Adrenal gland (tissue), 12 donors: ENCODE data around the gene DENND2A. TPM values are rescaled to one million over a fixed set of nuclear protein-coding genes. Genes with fewer than 3 reads are reported as not detected.

Experiments used
- DNase-seq, 7 donors: peaks; one replicate each; pipeline ENCODE4 v3.0.0-alpha.2; 2019 to 2020
- H3K27ac ChIP-seq, 5 donors: fragments of 200-600 bp; sonication (generic) in 4 of 5; 1 replicate in 3 of 5; 2 replicates in 2 of 5; pipeline versions ENCODE4 v1.5.1 to v1.8.0; 2016 to 2020; ENCODE audit warnings: mild to moderate bottlenecking in 1 of 5
- H3K27me3 ChIP-seq: fragments of 200-600 bp; 2 replicates; pipeline ENCODE4 v1.8.0; 2021
- H3K36me3 ChIP-seq, 2 donors: fragments of 200-600 bp; replicated peaks in 1 of 2; 1 replicate in 1 of 2; 2 replicates in 1 of 2; pipeline versions ENCODE4 v1.5.1 to v1.8.0; 2018 to 2022
- H3K4me1 ChIP-seq, 2 donors: fragments of 200-600 bp; replicated peaks in 1 of 2; 1 replicate in 1 of 2; 2 replicates in 1 of 2; pipeline versions ENCODE4 v1.5.1 to v1.8.0; 2018 to 2021
- H3K4me3 ChIP-seq, 4 donors: fragments of 200-600 bp; sonication (generic) in 3 of 4; one replicate each; pipeline ENCODE4 v1.5.1; 2016 to 2018
- H3K9me3 ChIP-seq, 3 donors: fragments of 200-600 bp; sonication (generic) in 1 of 3; replicated peaks in 1 of 3; 1 replicate in 2 of 3; 2 replicates in 1 of 3; pipeline versions ENCODE4 v1.5.1 to v1.8.0; 2016 to 2021
- POLR2A ChIP-seq, 2 donors: fragments of 450-650 bp; IDR thresholded peaks; one replicate each; pipeline ENCODE4 v1.6.1; 2017; ENCODE audit warnings: antibody characterized with exemption in 2 of 2, mild to moderate bottlenecking in 2 of 2, moderate library complexity in 1 of 2
- WGBS, 4 donors: extraction: QIAGEN DNeasy Blood & Tissue Kit in 2 of 4; methylation state at CpG; one replicate each; pipeline versions ENCODE4 v1.1.5 to v1.1.7; 2013 to 2017; 5-methylcytosine and 5-hydroxymethylcytosine counted together
- intact Hi-C, 2 donors: fragments of 100-400 bp; cut with DNase I; formaldehyde crosslinking; loops; one replicate each; pipeline versions ENCODE4 v1.14.1 to v1.15.0; 2022 to 2023
- polyA plus RNA-seq, 3 donors: library from polyadenylated mRNA; stranded (reverse); fragments of 200-250 nt in 2 of 3; fragments of 350-450 nt in 1 of 3; fragmentation: Illumina TruSeq in 1 of 3; extraction: RNeasy Lipid Tissue Mini Kit (QIAGEN cat#74804) in 1 of 3; gene quantifications; one replicate each; pipeline ENCODE4 v1.2.3, GENCODE V29; 2013 to 2014
- total RNA-seq, 9 donors: library from RNA; depleted of rRNA in 4 of 9; stranded (reverse); fragments of >200 nt in 4 of 9; fragments of 120-200 nt in 1 of 9; fragmentation: NEBNext Ultra II Directional in 1 of 9; extraction: Animal tissue kit (Norgen Biotek cat#: 25700) in 1 of 9; gene quantifications; one replicate each; pipeline versions ENCODE4 v1.1.0 to v1.2.4, GENCODE V29; 2013 to 2023
- TF ChIP-seq, protein P1 (sequence below), 6 experiments: fragments of 450-650 bp in 4 of 6; fragments of 200-600 bp in 2 of 6; sonication (generic) in 1 of 6; IDR thresholded peaks; 1 replicate in 5 of 6; 2 replicates in 1 of 6; pipeline versions ENCODE4 v1.5.1 to v1.8.0; 2016 to 2021; ENCODE audit warnings: antibody characterized with exemption in 6 of 6, mild to moderate bottlenecking in 2 of 6, moderate library complexity in 1 of 6
- donor health status: healthy with polysubstance abuse.
- donor health status: Bipolar disorder and iron deficiency.
- donor health status: DM: yes; HTN: yes; CAD: no.
- donor health status: DM: no; HTN: no; CAD: no.
- donor health status: DM: no; HTN: no; CAD: no.
- donor health status: DM: yes; HTN: yes; CAD: no.

The DENND2A gene
- total and polyA plus RNA-seq, 12 donors = 3.0 to 10.9 (median 5.8) TPM

DNA sequence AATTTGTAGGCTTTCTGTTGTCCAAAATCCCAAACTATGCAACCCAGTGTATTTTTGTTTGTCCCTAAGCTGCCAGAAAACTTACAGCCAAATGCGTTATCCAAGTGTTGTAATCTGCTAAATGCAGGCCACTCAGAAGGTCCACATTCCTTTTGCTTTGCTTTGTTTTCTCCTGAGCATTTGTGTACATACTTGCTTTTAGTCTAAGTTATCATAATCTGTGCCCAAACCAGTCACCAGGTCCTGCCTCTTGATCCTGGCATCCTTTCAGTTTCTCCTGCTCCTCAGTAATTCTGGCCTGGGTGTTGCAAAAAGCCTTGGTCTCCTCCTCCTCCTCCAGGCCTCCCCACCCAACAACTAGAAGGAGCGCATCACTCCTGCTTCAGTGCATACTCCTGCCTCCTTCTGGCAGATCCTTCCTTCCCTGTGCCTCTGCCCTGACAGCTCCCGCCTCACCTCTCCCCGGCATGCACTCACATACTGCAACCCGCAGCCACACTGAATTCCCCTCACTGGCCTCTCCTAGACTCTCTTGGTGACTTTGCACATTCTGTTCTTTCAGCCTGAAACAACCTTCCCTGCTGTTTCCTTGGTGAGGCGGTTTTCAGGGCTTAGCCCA, 2.3 kb downstream of the DENND2A start:
- TF ChIP-seq, protein P1, sequence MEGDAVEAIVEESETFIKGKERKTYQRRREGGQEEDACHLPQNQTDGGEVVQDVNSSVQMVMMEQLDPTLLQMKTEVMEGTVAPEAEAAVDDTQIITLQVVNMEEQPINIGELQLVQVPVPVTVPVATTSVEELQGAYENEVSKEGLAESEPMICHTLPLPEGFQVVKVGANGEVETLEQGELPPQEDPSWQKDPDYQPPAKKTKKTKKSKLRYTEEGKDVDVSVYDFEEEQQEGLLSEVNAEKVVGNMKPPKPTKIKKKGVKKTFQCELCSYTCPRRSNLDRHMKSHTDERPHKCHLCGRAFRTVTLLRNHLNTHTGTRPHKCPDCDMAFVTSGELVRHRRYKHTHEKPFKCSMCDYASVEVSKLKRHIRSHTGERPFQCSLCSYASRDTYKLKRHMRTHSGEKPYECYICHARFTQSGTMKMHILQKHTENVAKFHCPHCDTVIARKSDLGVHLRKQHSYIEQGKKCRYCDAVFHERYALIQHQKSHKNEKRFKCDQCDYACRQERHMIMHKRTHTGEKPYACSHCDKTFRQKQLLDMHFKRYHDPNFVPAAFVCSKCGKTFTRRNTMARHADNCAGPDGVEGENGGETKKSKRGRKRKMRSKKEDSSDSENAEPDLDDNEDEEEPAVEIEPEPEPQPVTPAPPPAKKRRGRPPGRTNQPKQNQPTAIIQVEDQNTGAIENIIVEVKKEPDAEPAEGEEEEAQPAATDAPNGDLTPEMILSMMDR (IDR thresholded peaks at IDR 0.05) = no peak
- no peak for TF ChIP-seq POLR2A (IDR thresholded peaks at IDR 0.05)
- H3K4me3 ChIP-seq = no peak overlapping the region
- peaks cover 0 to 11% of the 10 kb centered on the region in 2 donors for H3K4me1 ChIP-seq
- intact Hi-C loops = no loop called here
- no peaks in the 10 kb centered on the region for H3K36me3 ChIP-seq
- WGBS, 4 donors = 69 to 78% (median 77%) methylated on average over 5 to 6 of the region's 6 CpGs
- H3K9me3 ChIP-seq = no peaks in the 10 kb centered on the region
- H3K27me3 ChIP-seq = peaks cover 10% of the 10 kb centered on the region
- no peak for DNase-seq
- peak overlapping the region in 2 of 5 donors; percentile 69 to 95 for H3K27ac ChIP-seq

DNA sequence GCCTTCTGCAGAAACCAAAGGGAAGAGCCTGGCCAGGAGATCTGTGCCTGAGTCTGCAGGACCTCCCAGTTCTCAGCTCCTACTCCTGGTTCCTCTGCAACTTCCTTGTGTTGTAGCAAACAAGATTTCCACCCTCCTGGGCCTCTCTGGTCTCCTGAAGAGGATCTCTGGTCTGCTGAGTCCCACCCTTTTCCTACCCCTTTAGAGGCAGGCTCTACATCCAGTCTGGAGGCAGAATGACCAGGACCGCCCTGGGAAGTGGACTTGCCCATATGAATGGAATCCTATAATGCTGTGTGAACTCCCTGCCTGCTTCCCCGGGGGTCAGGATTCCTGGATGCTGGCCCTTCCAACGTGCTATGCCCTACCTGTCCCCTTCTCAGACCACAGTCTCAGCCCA, 3.2 kb downstream of the DENND2A start:
- peaks cover 6% of the 10 kb centered on the region for H3K27me3 ChIP-seq
- DNase-seq = no peak
- H3K9me3 ChIP-seq = no peaks in the 10 kb centered on the region
- no peaks in the 10 kb centered on the region for H3K36me3 ChIP-seq
- WGBS, 4 donors = 59 to 90% (median 64%) methylated on average over 3 of the region's 3 CpGs
- H3K4me3 ChIP-seq = no peak overlapping the region
- peaks cover 0 to 11% of the 10 kb centered on the region in 2 donors for H3K4me1 ChIP-seq
- peak overlapping the region in 2 of 5 donors; percentile 47 to 95 for H3K27ac ChIP-seq
- intact Hi-C loops = no loop called here
- TF ChIP-seq POLR2A (IDR thresholded peaks at IDR 0.05) = no peak
- TF ChIP-seq, protein P1 (IDR thresholded peaks at IDR 0.05) = no peak

DNA sequence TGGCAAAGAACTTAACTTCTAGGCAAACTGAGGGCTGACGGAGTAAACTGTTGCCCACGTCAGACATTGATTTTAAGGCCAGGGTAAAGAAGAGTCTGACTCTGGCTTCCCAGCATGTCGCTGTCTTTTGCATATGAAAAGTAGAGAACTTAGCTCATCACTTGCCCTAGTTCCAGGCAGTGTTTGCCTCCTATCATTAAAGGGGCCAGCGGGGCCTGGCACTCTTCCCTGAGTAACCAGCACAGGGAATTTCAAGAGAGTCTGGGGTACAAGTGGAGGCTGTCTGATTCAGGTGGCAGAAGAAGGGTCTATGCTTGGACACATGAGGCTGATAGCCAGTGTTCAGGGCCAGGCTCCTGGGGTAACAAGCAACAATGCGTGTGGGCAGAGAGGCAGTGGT, 4.8 kb downstream of the DENND2A start:
- peak overlapping the region in 2 of 5 donors; percentile 57 to 65 for H3K27ac ChIP-seq
- no peak overlapping the region for H3K4me3 ChIP-seq
- no peaks in the 10 kb centered on the region for H3K36me3 ChIP-seq
- peaks cover under 1% of the 10 kb centered on the region for H3K27me3 ChIP-seq
- no peak for TF ChIP-seq POLR2A (IDR thresholded peaks at IDR 0.05)
- TF ChIP-seq, protein P1 (IDR thresholded peaks at IDR 0.05) = no peak
- WGBS, 4 donors = 60 to 78% (median 71%) methylated on average over 4 to 5 of the region's 5 CpGs
- H3K4me1 ChIP-seq = peaks cover 0 to 8% of the 10 kb centered on the region in 2 donors
- intact Hi-C loops = no loop called here
- no peaks in the 10 kb centered on the region for H3K9me3 ChIP-seq
- no peak for DNase-seq

DNA sequence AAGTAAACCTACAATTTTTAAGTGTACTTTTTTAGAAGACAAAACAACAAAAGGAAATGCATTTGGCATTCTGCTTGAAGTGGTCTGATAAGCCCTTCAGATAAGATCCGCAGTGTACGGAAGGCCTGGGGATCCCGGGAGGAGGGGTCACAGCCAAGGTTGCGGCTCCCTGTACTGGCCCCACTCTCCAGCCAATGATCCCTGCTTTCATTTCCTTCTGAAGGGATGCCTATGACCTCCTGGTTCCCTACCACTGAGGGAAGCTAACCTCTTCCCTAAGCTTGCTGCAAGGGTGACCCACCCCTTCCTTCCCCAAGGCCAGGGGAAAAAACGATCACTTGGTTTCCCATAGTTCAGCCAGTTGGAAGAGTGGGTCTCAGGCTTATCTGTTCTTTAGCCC, 5.3 kb downstream of the DENND2A start:
- DNase-seq = peak in 1 of 7 donors; percentile 9
- TF ChIP-seq, protein P1 (IDR thresholded peaks at IDR 0.05) = no peak
- no peak for TF ChIP-seq POLR2A (IDR thresholded peaks at IDR 0.05)
- peak overlapping the region in 2 of 5 donors; percentile 57 to 65 for H3K27ac ChIP-seq
- H3K36me3 ChIP-seq = no peaks in the 10 kb centered on the region
- H3K4me1 ChIP-seq = peaks cover 0 to 8% of the 10 kb centered on the region in 2 donors
- no peaks in the 10 kb centered on the region for H3K27me3 ChIP-seq
- no peaks in the 10 kb centered on the region for H3K9me3 ChIP-seq
- intact Hi-C loops = no loop called here
- 10 to 36% (median 30%) methylated on average over 5 of the region's 5 CpGs for WGBS, 4 donors
- no peak overlapping the region for H3K4me3 ChIP-seq
